HepG2 (cell line): ENCODE data around the gene NTN3.

Experiments used
- CBFB ChIP-seq: sonication (generic); formaldehyde crosslinking; IDR thresholded peaks from 2 replicates; pipeline ENCODE4 v1.4.0; 2020; ENCODE audit warnings: missing genetic modification reagents
- PAX8 ChIP-seq: sonication (generic); formaldehyde crosslinking; IDR thresholded peaks from 2 replicates; pipeline ENCODE4 v1.8.0; 2022; ENCODE audit warnings: mild to moderate bottlenecking, missing genetic modification reagents, borderline replicate concordance
- ZKSCAN8 ChIP-seq: IDR thresholded peaks from 2 replicates; pipeline ENCODE4 v1.6.1; 2016; ENCODE audit warnings: borderline replicate concordance, missing genetic modification reagents, missing compliant biosample characterization
- ZNF460 ChIP-seq: sonication (generic); formaldehyde crosslinking; IDR thresholded peaks from 2 replicates; pipeline ENCODE4 v1.5.1; 2020; ENCODE audit warnings: missing genetic modification reagents, mild to moderate bottlenecking, borderline replicate concordance

GRCh38 chr16:2490190-2491105 is 19.4 kb downstream of the NTN3 start:
- TF ChIP-seq CBFB (CRISPR knock-in tag) (no peak), ZNF460 (CRISPR knock-in tag) (no peak), ZKSCAN8 (CRISPR knock-in tag) (no peak), PAX8 (CRISPR knock-in tag) (no peak)
